GM21381 (cell line): ENCODE data around the gene FAM20B.

ENCODE experiments used
- ATAC-seq: cut with Tn5 transposase; IDR thresholded peaks from one replicate; pipeline ENCODE4 v1.9.1; 2021; ENCODE audit warnings: mild to moderate bottlenecking, moderate library complexity; ENCODE audit not compliant: unreplicated experiment

Gene FAM20B

GRCh38 chr1:179047636-179047997, 21.9 kb downstream of the FAM20B start:
- ATAC-seq, result no peak

GRCh38 chr1:179048339-179049124, 22.8 kb downstream of the FAM20B start:
- no peak for ATAC-seq

- no peak for ATAC-seq
Measured at GRCh38 chr1:179052776-179053175, 27.1 kb downstream of the FAM20B start.

- no peak for ATAC-seq
Measured at GRCh38 chr1:179053486-179053885, 27.8 kb downstream of the FAM20B start.

GRCh38 chr1:179055937-179056336, 30.2 kb downstream of the FAM20B start:
- ATAC-seq, result no peak

GRCh38 chr1:179058487-179059483, 33.1 kb downstream of the FAM20B start:
- ATAC-seq, result no peak

GRCh38 chr1:179061360-179062282, 35.9 kb downstream of the FAM20B start:
- no peak for ATAC-seq

- ATAC-seq, result no peak
Measured at GRCh38 chr1:179066471-179066870, 40.8 kb downstream of the FAM20B start.

- ATAC-seq, result no peak
Measured at GRCh38 chr1:179077396-179077795, 51.7 kb downstream of the FAM20B start.

GRCh38 chr1:179079113-179079761, 53.5 kb downstream of the FAM20B start:
- ATAC-seq, result no peak

- no peak for ATAC-seq
Measured at GRCh38 chr1:179080866-179081686, 55.4 kb downstream of the FAM20B start.

- peak; percentile 87 for ATAC-seq
Measured at GRCh38 chr1:179081687-179082332, 56.1 kb downstream of the FAM20B start, which contains the start of gene TOR3A. TOR3A (plus strand) TSS chr1:179082070; CDS start chr1:179082129, 59 bp downstream.

- ATAC-seq, result peak; percentile 7
Measured at GRCh38 chr1:179082333-179082998, 56.8 kb downstream of the FAM20B start.

GRCh38 chr1:179082999-179083335, 57.3 kb downstream of the FAM20B start:
- ATAC-seq, result no peak

- no peak for ATAC-seq
Measured at GRCh38 chr1:179083533-179083932, 57.8 kb downstream of the FAM20B start.

GRCh38 chr1:179087665-179088064, 62.0 kb downstream of the FAM20B start:
- no peak for ATAC-seq

- no peak for ATAC-seq
Measured at GRCh38 chr1:179089827-179090482, 64.3 kb downstream of the FAM20B start.

GRCh38 chr1:179090522-179090921, 64.8 kb downstream of the FAM20B start:
- no peak for ATAC-seq
